Upper lobe of left lung (tissue), 4 donors: ENCODE measurements around the gene MED8.

Experiments
- POLR2A ChIP-seq, 4 donors: fragments of 450-650 bp; IDR thresholded peaks; one replicate each; pipeline ENCODE4 v1.5.1; 2016 to 2017; ENCODE audit warnings: antibody characterized with exemption in 4 of 4, mild to moderate bottlenecking in 2 of 4
- POLR2AphosphoS5 ChIP-seq, 2 donors: sonication (generic); formaldehyde crosslinking; IDR thresholded peaks; one replicate each; pipeline ENCODE4 v1.5.1; 2017; ENCODE audit warnings: antibody characterized with exemption in 2 of 2
- TF ChIP-seq, protein P1 (sequence below), 6 experiments: fragments of 450-650 bp in 4 of 6; fragments of 200-600 bp in 2 of 6; sonication (generic) in 2 of 6; IDR thresholded peaks; one replicate each; pipeline ENCODE4 v1.5.1; 2016 to 2019; ENCODE audit warnings: antibody characterized with exemption in 6 of 6

DNA sequence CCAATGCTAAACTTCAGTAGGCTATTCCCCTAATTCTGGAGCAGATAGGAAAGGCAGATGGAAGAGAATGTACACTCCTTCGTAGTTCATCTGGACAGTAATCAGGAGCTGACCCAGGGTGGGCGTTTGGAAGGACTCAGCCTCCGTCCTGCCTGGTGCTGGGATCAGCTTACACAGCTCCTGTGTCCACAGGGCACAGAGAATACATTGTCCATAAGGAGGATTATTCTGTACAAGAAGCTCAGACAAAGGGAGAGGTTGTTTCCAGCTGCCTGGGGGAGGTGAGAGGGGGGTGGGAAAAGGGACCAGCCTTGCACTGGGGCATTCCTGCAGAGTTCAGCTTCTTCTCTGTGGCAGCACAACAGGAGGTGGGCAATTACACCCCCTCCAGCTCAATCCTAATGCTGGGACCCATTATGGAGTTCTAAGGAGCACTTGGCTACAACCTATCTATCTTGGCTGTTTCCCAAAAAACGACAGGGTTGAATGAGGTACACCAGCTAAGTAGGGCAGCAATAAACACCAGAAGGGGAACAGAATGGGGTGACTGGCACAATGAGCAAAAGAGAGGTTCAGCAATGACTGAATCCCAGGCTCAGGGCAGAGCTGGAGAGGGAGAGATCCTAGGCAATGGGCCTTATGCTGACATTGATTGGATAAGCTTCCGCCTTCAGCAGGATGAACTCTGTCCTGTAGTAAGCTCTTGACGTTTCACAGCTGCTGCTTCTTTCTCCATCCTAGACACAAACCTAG lies 7.4 kb downstream of the MED8 start:
- TF ChIP-seq, protein P1, sequence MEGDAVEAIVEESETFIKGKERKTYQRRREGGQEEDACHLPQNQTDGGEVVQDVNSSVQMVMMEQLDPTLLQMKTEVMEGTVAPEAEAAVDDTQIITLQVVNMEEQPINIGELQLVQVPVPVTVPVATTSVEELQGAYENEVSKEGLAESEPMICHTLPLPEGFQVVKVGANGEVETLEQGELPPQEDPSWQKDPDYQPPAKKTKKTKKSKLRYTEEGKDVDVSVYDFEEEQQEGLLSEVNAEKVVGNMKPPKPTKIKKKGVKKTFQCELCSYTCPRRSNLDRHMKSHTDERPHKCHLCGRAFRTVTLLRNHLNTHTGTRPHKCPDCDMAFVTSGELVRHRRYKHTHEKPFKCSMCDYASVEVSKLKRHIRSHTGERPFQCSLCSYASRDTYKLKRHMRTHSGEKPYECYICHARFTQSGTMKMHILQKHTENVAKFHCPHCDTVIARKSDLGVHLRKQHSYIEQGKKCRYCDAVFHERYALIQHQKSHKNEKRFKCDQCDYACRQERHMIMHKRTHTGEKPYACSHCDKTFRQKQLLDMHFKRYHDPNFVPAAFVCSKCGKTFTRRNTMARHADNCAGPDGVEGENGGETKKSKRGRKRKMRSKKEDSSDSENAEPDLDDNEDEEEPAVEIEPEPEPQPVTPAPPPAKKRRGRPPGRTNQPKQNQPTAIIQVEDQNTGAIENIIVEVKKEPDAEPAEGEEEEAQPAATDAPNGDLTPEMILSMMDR (IDR thresholded peaks at IDR 0.05) = no peak
- TF ChIP-seq POLR2A (IDR thresholded peaks at IDR 0.05) (no peak), POLR2AphosphoS5 (IDR thresholded peaks at IDR 0.05) (no peak)
